ENCODE data around the gene SYN1. TPM values are rescaled to one million over a fixed set of nuclear protein-coding genes. Genes with fewer than 3 reads are reported as not detected.
A peak's percentile ranks its signal among the peaks of the same experiment; 100 is the strongest.

Gene SYN1
- polyA plus RNA-seq, 1 donor from 2014 or later = 4.3 TPM

DNA sequence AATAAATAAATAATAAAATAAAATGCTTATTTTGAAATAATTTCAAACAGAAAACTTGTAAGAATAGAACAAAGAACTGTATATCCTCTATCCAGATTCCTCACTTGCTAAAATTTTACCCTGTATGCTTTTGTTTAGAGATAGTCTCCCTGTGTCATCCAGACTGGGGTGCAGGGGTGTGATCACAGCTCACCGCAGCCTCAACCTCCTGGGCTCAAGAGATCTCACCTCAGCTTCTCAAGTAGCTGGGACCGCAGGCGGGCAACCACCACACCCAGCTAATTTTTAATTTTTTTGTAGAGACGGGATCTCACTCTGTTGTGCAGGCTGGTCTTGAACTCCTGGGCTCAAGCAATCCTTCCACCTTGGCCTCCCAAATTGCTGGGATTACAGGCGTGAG lies 76.2 kb downstream of the SYN1 start:
- Histone ChIP-seq H3K4me3 (ENCODE audit: low read length) (no peak overlapping the region), H3K9ac (ENCODE audit: low read length) (no peak overlapping the region), H3K4me2 (ENCODE audit: low read length) (no peak overlapping the region), H3F3A (ENCODE audit: insufficient read depth, low read length, poor library complexity, severe bottlenecking) (no peaks in the 10 kb centered on the region), H3K79me2 (replicated peaks; ENCODE audit: insufficient read depth, low read length) (no peaks in the 10 kb centered on the region), H3K9me3 (ENCODE audit: low read length) (no peaks in the 10 kb centered on the region), H3K27me3 (ENCODE audit: insufficient read depth, low read depth, low read length) (no peaks in the 10 kb centered on the region), H3K36me3 (ENCODE audit: insufficient read depth, low read length) (no peaks in the 10 kb centered on the region), H3K9me2 (ENCODE audit: insufficient read depth, low read length) (no peaks in the 10 kb centered on the region), H3K27ac (ENCODE audit: low read length) (no peak overlapping the region), H4K20me1 (ENCODE audit: insufficient read depth) (no peaks in the 10 kb centered on the region), H2AFZ (ENCODE audit: low read depth, low read length) (no peak overlapping the region)
- TF ChIP-seq MXI1 (conservative IDR thresholded peaks at IDR 0.05; ENCODE audit: poor library complexity, severe bottlenecking) = no peak
- no peak for TF ChIP-seq POLR2AphosphoS5 (IDR thresholded peaks at IDR 0.05)
- TF ChIP-seq, protein P1, sequence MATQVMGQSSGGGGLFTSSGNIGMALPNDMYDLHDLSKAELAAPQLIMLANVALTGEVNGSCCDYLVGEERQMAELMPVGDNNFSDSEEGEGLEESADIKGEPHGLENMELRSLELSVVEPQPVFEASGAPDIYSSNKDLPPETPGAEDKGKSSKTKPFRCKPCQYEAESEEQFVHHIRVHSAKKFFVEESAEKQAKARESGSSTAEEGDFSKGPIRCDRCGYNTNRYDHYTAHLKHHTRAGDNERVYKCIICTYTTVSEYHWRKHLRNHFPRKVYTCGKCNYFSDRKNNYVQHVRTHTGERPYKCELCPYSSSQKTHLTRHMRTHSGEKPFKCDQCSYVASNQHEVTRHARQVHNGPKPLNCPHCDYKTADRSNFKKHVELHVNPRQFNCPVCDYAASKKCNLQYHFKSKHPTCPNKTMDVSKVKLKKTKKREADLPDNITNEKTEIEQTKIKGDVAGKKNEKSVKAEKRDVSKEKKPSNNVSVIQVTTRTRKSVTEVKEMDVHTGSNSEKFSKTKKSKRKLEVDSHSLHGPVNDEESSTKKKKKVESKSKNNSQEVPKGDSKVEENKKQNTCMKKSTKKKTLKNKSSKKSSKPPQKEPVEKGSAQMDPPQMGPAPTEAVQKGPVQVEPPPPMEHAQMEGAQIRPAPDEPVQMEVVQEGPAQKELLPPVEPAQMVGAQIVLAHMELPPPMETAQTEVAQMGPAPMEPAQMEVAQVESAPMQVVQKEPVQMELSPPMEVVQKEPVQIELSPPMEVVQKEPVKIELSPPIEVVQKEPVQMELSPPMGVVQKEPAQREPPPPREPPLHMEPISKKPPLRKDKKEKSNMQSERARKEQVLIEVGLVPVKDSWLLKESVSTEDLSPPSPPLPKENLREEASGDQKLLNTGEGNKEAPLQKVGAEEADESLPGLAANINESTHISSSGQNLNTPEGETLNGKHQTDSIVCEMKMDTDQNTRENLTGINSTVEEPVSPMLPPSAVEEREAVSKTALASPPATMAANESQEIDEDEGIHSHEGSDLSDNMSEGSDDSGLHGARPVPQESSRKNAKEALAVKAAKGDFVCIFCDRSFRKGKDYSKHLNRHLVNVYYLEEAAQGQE (IDR thresholded peaks at IDR 0.05; ENCODE audit: borderline replicate concordance) = no peak
- no peak for TF ChIP-seq SMC3 (conservative IDR thresholded peaks at IDR 0.05; ENCODE audit: poor library complexity)
- no peak for TF ChIP-seq TAF1 (IDR thresholded peaks at IDR 0.05; ENCODE audit: low read depth)
- TF ChIP-seq EZH2 (IDR thresholded peaks at IDR 0.05; ENCODE audit: borderline replicate concordance, insufficient read depth, low read length, poor library complexity, severe bottlenecking) = no peak
- TF ChIP-seq EP300 (conservative IDR thresholded peaks at IDR 0.05; ENCODE audit: poor library complexity, severe bottlenecking) = no peak
- TF ChIP-seq RAD21 (conservative IDR thresholded peaks at IDR 0.05) = no peak
- TF ChIP-seq, protein P2, sequence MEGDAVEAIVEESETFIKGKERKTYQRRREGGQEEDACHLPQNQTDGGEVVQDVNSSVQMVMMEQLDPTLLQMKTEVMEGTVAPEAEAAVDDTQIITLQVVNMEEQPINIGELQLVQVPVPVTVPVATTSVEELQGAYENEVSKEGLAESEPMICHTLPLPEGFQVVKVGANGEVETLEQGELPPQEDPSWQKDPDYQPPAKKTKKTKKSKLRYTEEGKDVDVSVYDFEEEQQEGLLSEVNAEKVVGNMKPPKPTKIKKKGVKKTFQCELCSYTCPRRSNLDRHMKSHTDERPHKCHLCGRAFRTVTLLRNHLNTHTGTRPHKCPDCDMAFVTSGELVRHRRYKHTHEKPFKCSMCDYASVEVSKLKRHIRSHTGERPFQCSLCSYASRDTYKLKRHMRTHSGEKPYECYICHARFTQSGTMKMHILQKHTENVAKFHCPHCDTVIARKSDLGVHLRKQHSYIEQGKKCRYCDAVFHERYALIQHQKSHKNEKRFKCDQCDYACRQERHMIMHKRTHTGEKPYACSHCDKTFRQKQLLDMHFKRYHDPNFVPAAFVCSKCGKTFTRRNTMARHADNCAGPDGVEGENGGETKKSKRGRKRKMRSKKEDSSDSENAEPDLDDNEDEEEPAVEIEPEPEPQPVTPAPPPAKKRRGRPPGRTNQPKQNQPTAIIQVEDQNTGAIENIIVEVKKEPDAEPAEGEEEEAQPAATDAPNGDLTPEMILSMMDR (IDR thresholded peaks at IDR 0.05; ENCODE audit: poor library complexity, severe bottlenecking) = no peak

DNA sequence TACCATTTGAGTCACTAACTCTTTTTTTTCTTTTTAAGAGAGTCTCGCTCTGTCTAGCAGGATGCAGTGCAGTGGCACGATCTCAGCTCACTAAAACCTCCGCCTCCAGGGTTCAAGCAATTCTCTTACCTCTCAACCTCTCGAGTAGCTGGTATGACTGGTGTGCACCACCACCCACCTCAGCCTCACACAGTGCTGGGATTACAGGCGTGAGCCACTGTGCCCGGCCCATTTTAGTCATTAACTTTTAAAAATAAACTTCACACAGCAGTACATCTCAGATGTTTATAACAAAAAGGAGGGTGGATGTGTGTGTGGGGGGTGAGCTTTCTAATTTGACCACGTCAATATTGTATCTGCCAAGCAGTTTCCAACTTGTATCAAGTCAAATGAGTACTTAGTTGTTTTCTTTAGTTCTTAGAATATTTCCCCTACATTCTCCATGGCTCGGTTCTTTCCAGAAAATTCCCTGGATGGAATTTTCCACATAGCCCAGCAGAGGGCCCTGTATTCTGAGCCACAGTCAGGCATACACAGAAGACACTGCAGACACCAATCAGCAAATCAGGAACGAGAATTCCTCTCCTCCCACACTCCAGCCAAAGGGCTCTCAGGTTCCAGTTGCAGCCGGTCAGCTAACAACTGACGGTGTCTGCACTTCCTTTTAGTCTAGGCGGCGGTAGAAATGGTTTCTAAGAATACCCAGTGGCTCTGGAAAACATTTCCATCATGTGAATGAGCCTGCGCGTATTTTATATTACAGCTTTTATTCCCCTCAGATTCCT lies 78.7 kb downstream of the SYN1 start:
- Histone ChIP-seq H3K27me3 (ENCODE audit: insufficient read depth, low read depth, low read length) (no peaks in the 10 kb centered on the region), H4K20me1 (ENCODE audit: insufficient read depth) (no peaks in the 10 kb centered on the region), H3K9me2 (ENCODE audit: insufficient read depth, low read length) (no peaks in the 10 kb centered on the region), H3K79me2 (replicated peaks; ENCODE audit: insufficient read depth, low read length) (no peaks in the 10 kb centered on the region), H3K9me3 (ENCODE audit: low read length) (no peaks in the 10 kb centered on the region), H3K4me3 (ENCODE audit: low read length) (peak overlapping the region; percentile 40), H2AFZ (ENCODE audit: low read depth, low read length) (peak overlapping the region; percentile 51), H3K9ac (ENCODE audit: low read length) (peak overlapping the region; percentile 58), H3K27ac (ENCODE audit: low read length) (peak overlapping the region; percentile 89), H3K36me3 (ENCODE audit: insufficient read depth, low read length) (no peaks in the 10 kb centered on the region), H3F3A (ENCODE audit: insufficient read depth, low read length, poor library complexity, severe bottlenecking) (no peaks in the 10 kb centered on the region), H3K4me2 (ENCODE audit: low read length) (peak overlapping the region; percentile 48)
- peak; percentile 64 for TF ChIP-seq POLR2AphosphoS5 (IDR thresholded peaks at IDR 0.05)
- TF ChIP-seq EP300 (conservative IDR thresholded peaks at IDR 0.05; ENCODE audit: poor library complexity, severe bottlenecking) = no peak
- peak; percentile 71 for TF ChIP-seq RAD21 (conservative IDR thresholded peaks at IDR 0.05)
- TF ChIP-seq, protein P1 (IDR thresholded peaks at IDR 0.05; ENCODE audit: borderline replicate concordance) = peak; percentile 52
- no peak for TF ChIP-seq MXI1 (conservative IDR thresholded peaks at IDR 0.05; ENCODE audit: poor library complexity, severe bottlenecking)
- no peak for TF ChIP-seq EZH2 (IDR thresholded peaks at IDR 0.05; ENCODE audit: borderline replicate concordance, insufficient read depth, low read length, poor library complexity, severe bottlenecking)
- TF ChIP-seq TAF1 (IDR thresholded peaks at IDR 0.05; ENCODE audit: low read depth) = no peak
- TF ChIP-seq, protein P2 (IDR thresholded peaks at IDR 0.05; ENCODE audit: poor library complexity, severe bottlenecking) = peak; percentile 80
- peak; percentile 73 for TF ChIP-seq SMC3 (conservative IDR thresholded peaks at IDR 0.05; ENCODE audit: poor library complexity)
